ENCODE results near the gene COL11A2.

DNA sequence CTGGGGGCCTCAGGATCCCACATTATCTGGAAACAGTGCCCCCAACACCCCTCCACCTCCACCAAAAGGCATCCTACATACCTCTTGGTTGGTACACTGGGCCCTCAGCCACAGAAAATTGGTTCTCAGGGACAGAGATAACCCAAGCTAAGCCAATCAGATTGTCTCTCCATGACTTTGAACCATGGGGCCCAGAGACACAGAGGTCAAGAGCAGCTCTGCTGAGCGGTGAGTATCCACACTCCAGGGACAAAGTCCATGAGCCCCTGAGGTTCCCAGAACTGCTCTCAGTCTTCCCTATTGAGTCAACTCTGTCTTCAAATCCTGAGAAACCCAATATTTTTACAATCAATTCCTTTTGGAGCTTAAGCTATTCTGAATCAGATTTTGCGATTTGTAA, 35.3 kb downstream of the COL11A2 start:
- TF ChIP-seq CEBPB (IDR thresholded peaks at IDR 0.05) (no peak), YY1 (IDR thresholded peaks at IDR 0.05; ENCODE audit: low read depth) (no peak), FOXM1 (IDR thresholded peaks at IDR 0.05; ENCODE audit: borderline replicate concordance, low read depth) (no peak), EP300 (IDR thresholded peaks at IDR 0.05; ENCODE audit: borderline replicate concordance) (no peak)
- TF ChIP-seq, protein P1, sequence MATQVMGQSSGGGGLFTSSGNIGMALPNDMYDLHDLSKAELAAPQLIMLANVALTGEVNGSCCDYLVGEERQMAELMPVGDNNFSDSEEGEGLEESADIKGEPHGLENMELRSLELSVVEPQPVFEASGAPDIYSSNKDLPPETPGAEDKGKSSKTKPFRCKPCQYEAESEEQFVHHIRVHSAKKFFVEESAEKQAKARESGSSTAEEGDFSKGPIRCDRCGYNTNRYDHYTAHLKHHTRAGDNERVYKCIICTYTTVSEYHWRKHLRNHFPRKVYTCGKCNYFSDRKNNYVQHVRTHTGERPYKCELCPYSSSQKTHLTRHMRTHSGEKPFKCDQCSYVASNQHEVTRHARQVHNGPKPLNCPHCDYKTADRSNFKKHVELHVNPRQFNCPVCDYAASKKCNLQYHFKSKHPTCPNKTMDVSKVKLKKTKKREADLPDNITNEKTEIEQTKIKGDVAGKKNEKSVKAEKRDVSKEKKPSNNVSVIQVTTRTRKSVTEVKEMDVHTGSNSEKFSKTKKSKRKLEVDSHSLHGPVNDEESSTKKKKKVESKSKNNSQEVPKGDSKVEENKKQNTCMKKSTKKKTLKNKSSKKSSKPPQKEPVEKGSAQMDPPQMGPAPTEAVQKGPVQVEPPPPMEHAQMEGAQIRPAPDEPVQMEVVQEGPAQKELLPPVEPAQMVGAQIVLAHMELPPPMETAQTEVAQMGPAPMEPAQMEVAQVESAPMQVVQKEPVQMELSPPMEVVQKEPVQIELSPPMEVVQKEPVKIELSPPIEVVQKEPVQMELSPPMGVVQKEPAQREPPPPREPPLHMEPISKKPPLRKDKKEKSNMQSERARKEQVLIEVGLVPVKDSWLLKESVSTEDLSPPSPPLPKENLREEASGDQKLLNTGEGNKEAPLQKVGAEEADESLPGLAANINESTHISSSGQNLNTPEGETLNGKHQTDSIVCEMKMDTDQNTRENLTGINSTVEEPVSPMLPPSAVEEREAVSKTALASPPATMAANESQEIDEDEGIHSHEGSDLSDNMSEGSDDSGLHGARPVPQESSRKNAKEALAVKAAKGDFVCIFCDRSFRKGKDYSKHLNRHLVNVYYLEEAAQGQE (IDR thresholded peaks at IDR 0.05; ENCODE audit: low read depth) = no peak
